SK-N-MC (cell line): ENCODE data around the gene TMEM200C.

Source experiments
- EZH2 ChIP-seq: fragments of 200-600 bp; sonication (generic); IDR thresholded peaks from one replicate; pipeline ENCODE4 v1.6.1; 2017; ENCODE audit warnings: antibody characterized with exemption
- FOXP2 ChIP-seq: optimal IDR thresholded peaks from 2 replicates; pipeline ENCODE3; 2011; ENCODE audit warnings: mild to moderate bottlenecking, moderate library complexity; ENCODE audit not compliant: insufficient read depth; ENCODE audit errors: extremely low read length, control extremely low read depth
- POLR2AphosphoS5 ChIP-seq: IDR thresholded peaks from 2 replicates; pipeline ENCODE4 v1.6.1; 2012; ENCODE audit warnings: mild to moderate bottlenecking, low read depth, low read length, borderline replicate concordance

DNA sequence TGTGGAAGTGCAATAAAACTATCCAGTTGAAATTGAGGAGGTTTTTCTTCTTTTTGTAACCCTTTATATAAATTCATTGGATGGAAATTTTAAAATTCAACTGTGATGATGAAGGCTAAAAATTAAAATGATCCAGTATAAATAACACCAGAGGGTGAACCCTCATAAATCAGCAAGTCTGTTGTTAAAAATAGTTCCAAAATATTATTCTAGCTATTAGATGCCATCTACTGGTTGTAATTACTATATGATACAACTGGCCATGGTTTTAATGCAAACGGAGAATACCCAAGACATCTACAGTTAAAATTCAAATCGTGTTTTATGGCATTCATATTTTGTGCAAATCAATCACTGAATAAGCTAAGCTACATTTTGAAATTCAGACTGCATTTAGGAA, 53.8 kb downstream of the TMEM200C start:
- TF ChIP-seq EZH2, result no peak
- TF ChIP-seq POLR2AphosphoS5, result no peak
- no peak for TF ChIP-seq FOXP2
